Measurements from ENCODE around the gene BMP2. TPM values are rescaled to one million over a fixed set of nuclear protein-coding genes. Genes with fewer than 3 reads are reported as not detected.

The BMP2 gene
- total RNA-seq, 1 donor from 2014 or later = not detected

DNA sequence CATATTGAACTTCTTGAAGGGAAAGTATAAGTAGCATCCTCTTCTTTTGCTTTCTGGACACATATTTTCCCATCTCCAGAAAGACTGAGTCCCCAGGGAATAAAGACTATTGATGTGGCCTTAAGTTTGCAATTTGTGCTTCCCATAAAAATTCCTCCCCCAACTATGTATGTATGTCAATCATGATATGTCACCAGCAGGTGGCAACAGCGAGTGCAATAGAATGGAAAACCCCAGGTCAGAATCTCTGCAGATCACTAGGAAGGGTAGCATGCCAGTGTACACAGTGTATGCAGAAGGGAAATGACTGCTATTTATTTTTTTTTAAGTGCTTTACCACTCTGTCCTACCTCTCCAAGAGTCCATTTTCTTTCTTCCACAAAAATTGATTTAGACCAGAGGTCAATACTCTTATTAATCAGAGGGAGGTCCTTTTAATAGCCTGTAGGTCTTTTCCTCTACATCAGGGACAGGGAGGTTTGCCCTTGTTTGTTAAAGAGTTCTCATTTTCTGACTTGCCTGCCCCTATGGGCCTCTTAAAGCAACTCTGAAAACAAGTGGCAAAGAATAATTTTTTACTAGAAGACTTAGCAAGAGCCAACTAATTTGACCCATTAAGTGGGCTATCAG is 61.4 kb downstream of the BMP2 start:
- intact Hi-C loops (cut with micrococcal nuclease) = loop anchor here (1.0 to 5.0 kb wide), 2 partner anchors 1030 to 1893 kb away; no protein-coding TSS in a partner anchor

DNA sequence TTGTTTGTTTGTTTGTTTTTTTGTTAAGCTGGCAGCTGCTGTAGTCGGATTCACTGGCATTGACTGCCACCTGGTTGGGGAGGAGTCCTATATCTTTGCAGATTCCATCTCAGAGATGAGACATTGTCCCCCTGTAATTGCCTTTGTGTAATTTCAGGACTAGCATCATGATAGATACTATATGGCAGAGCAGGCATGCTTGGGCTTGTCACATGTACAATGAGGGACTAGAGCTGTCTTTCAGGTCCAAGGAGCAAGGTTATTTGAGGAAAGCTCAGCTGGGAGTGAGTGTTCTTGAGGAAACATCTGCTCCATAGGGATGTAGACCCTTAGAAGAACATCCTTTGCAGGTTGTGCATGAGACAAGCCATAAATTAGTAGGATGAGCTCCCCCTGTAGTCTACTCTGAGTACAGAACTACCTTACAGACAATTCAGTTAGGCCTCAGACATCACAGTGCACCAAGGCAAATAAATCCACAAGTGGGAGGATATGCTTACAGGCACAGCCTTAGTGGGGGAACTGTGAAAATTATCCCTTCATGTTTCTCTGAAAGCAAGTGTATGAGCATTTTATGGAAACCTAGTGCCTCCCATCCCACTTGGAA is 62.1 kb downstream of the BMP2 start:
- intact Hi-C loops (cut with micrococcal nuclease) = loop anchor here (1.0 to 5.0 kb wide), 2 partner anchors 1030 to 1893 kb away; no protein-coding TSS in a partner anchor

Measured in T-helper 2 cell treated with Interferon-gamma antibody and Interleukin-4, amounts not matched to agents 100 ng/mL and 5 ng/mL, for 36 hours (primary cell).